A673 (cell line): Measurements from ENCODE around the gene PAPPA. TPM values are rescaled to one million over a fixed set of nuclear protein-coding genes. Genes with fewer than 3 reads are reported as not detected.

ENCODE experiments used
- BruUV-seq: library from RNA; stranded (reverse); fragments of 400-500 nt; replicated peaks from 2 replicates; lab custom pipeline; 2021; lab: Mats Ljungman, UMichigan
- CTCF ChIA-PET: fragments of 300-600 bp; sonication (Branson Sonifier 250); formaldehyde crosslinking; loops from one replicate; lab custom pipeline; 2022; ENCODE audit warnings: antibody characterized with exemption; lab: Charles Lee
- POLR2A ChIA-PET: fragments of 300-600 bp; sonication (Branson Sonifier 250); formaldehyde crosslinking; loops from one replicate; lab custom pipeline; 2022; ENCODE audit warnings: antibody characterized with exemption; ENCODE audit not compliant: low non-redundant PET; lab: Charles Lee
- DNase-seq: peaks from one replicate; pipeline ENCODE4 v3.0.0-alpha.2; 2015; ENCODE audit warnings: low spot score
- H3K27ac ChIP-seq: fragments of 200-600 bp; sonication (generic); 2 replicates; pipeline ENCODE4 v1.5.1; 2016; ENCODE audit warnings: mixed run types, low read depth, mild to moderate bottlenecking, mixed read lengths, antibody characterized with exemption, low read length; ENCODE audit not compliant: poor library complexity, severe bottlenecking
- H3K27me3 ChIP-seq: fragments of 200-600 bp; sonication (generic); replicated peaks from 2 replicates; pipeline ENCODE4 v1.6.1; 2017; ENCODE audit warnings: mixed run types, low read depth, mild to moderate bottlenecking, mixed read lengths, antibody characterized with exemption, low read length; ENCODE audit not compliant: insufficient read depth, poor library complexity
- H3K36me3 ChIP-seq: fragments of 200-600 bp; sonication (generic); 2 replicates; pipeline ENCODE4 v1.6.1; 2016; ENCODE audit warnings: mixed run types, mild to moderate bottlenecking, mixed read lengths, antibody characterized with exemption, low read length; ENCODE audit not compliant: insufficient read depth, poor library complexity, severe bottlenecking
- H3K4me1 ChIP-seq: fragments of 200-600 bp; sonication (generic); 2 replicates; pipeline ENCODE4 v1.6.1; 2017; ENCODE audit warnings: mixed run types, mild to moderate bottlenecking, mixed read lengths, antibody characterized with exemption, low read length; ENCODE audit not compliant: insufficient read depth, poor library complexity, severe bottlenecking
- H3K4me3 ChIP-seq: fragments of 200-600 bp; sonication (generic); 2 replicates; pipeline ENCODE4 v1.5.1; 2016; ENCODE audit warnings: low read depth, mixed run types, mild to moderate bottlenecking, mixed read lengths, low read length; ENCODE audit not compliant: poor library complexity, severe bottlenecking
- H3K9me3 ChIP-seq: fragments of 200-600 bp; sonication (generic); 2 replicates; pipeline ENCODE4 v1.6.1; 2016; ENCODE audit warnings: mixed run types, low read depth, mild to moderate bottlenecking, mixed read lengths, antibody characterized with exemption, low read length; ENCODE audit not compliant: poor library complexity, severe bottlenecking
- CTCF ChIP-seq: fragments of 300-800, 200-600 bp; sonication (generic); conservative IDR thresholded peaks from 2 replicates; pipeline ENCODE4 v1.5.1; 2017; ENCODE audit warnings: low read depth, mild to moderate bottlenecking, antibody characterized with exemption, low read length, moderate library complexity, mixed read lengths
- EZH2 ChIP-seq: fragments of 200-600 bp; sonication (generic); IDR thresholded peaks from 2 replicates; pipeline ENCODE4 v1.6.1; 2017; ENCODE audit warnings: borderline replicate concordance, low read depth, mild to moderate bottlenecking, mixed read lengths, antibody characterized with exemption, low read length; ENCODE audit not compliant: poor library complexity, severe bottlenecking
- intact Hi-C: fragments of 100-400 bp; cut with micrococcal nuclease; formaldehyde crosslinking; loops from one replicate; pipeline ENCODE4 v1.10.0; 2022; ENCODE audit not compliant: unreplicated experiment
- total RNA-seq: library from RNA; stranded (reverse); gene quantifications from 2 replicates; pipeline ENCODE4 v1.2.3, GENCODE V29; 2021

Gene PAPPA
- total RNA-seq, 1 experiment from 2014 or later: 47.4 TPM

GRCh38 chr9:116207371-116208111, 54.0 kb downstream of the PAPPA start:
- Histone ChIP-seq H3K4me1 (peaks cover 16% of the 10 kb centered on the region), H3K27ac (no peak overlapping the region), H3K4me3 (no peak overlapping the region), H3K36me3 (peaks cover 69% of the 10 kb centered on the region), H3K9me3 (no peaks in the 10 kb centered on the region), H3K27me3 (no peaks in the 10 kb centered on the region)
- ChIA-PET CTCF (no interaction called here), POLR2A (no interaction called here)
- intact Hi-C loops: no loop called here
- no peak for TF ChIP-seq CTCF
- no peak for TF ChIP-seq EZH2
- peak; percentile 10 for DNase-seq
- BruUV-seq: no TSS peak

- POLR2A ChIA-PET: no interaction called here
- Histone ChIP-seq H3K36me3 (peaks cover 70% of the 10 kb centered on the region), H3K4me3 (no peak overlapping the region), H3K4me1 (peaks cover 16% of the 10 kb centered on the region), H3K27ac (no peak overlapping the region), H3K9me3 (no peaks in the 10 kb centered on the region), H3K27me3 (no peaks in the 10 kb centered on the region)
- intact Hi-C loops: no loop called here
- peak; percentile 28; the same call in 1 of the 2 replicates for TF ChIP-seq CTCF
- no peak for TF ChIP-seq EZH2
- CTCF ChIA-PET: no interaction called here
- peak; percentile 25 for DNase-seq
- BruUV-seq: no TSS peak
Measured at GRCh38 chr9:116208417-116209232, 55.0 kb downstream of the PAPPA start.

GRCh38 chr9:116209414-116210116, 56.0 kb downstream of the PAPPA start:
- Histone ChIP-seq H3K27me3 (no peaks in the 10 kb centered on the region), H3K4me1 (peaks cover 16% of the 10 kb centered on the region), H3K4me3 (no peak overlapping the region), H3K9me3 (no peaks in the 10 kb centered on the region), H3K27ac (no peak overlapping the region), H3K36me3 (peaks cover 77% of the 10 kb centered on the region)
- ChIA-PET CTCF (no interaction called here), POLR2A (no interaction called here)
- no TSS peak for BruUV-seq
- intact Hi-C loops: no loop called here
- TF ChIP-seq CTCF: no peak
- TF ChIP-seq EZH2: no peak
- DNase-seq: peak; percentile 20
